ENCODE measurements around the gene CTNNA1.
"Not testable (repeated sequence)": the region's sequence is repeated elsewhere in the genome, so short reads cannot be mapped to it uniquely, and the experiment has no call there.

CTNNA1 gene

GRCh38 chr5:138760448-138761110, 7.4 kb downstream of the CTNNA1 start:
- Mint-ChIP-seq H3K27ac (no peak overlapping the region), H3K4me1 (ENCODE audit: low read depth) (peaks cover 26% of the 10 kb centered on the region), H3K27me3 (peaks cover 35% of the 10 kb centered on the region), H3K36me3 (ENCODE audit: low read depth) (peaks cover 5% of the 10 kb centered on the region), H3K4me3 (no peak overlapping the region), H3K9me3 (no peaks in the 10 kb centered on the region)
- DNase-seq, result no peak

GRCh38 chr5:138761115-138761514, 7.9 kb downstream of the CTNNA1 start:
- not testable (repeated sequence) for H3K4me3 Mint-ChIP-seq; H3K36me3 Mint-ChIP-seq (ENCODE audit: low read depth); DNase-seq; H3K27ac Mint-ChIP-seq; H3K9me3 Mint-ChIP-seq
- H3K27me3 Mint-ChIP-seq, result peaks cover 36% of the 10 kb centered on the region
- H3K4me1 Mint-ChIP-seq (ENCODE audit: low read depth), result peaks cover 26% of the 10 kb centered on the region

- DNase-seq; H3K36me3 Mint-ChIP-seq (ENCODE audit: low read depth); H3K9me3 Mint-ChIP-seq; H3K4me3 Mint-ChIP-seq; H3K27ac Mint-ChIP-seq: not testable (repeated sequence)
- H3K27me3 Mint-ChIP-seq, result peaks cover 36% of the 10 kb centered on the region
- peaks cover 22% of the 10 kb centered on the region for H3K4me1 Mint-ChIP-seq (ENCODE audit: low read depth)
These were observed 8.4 kb downstream of the CTNNA1 start for GRCh38 chr5:138761670-138762069.

- DNase-seq, result no peak
- H3K4me3 Mint-ChIP-seq, result no peak overlapping the region
- H3K36me3 Mint-ChIP-seq (ENCODE audit: low read depth), result peaks cover 5% of the 10 kb centered on the region
- peaks cover 20% of the 10 kb centered on the region for H3K4me1 Mint-ChIP-seq (ENCODE audit: low read depth)
- H3K27ac Mint-ChIP-seq, result no peak overlapping the region
- no peaks in the 10 kb centered on the region for H3K9me3 Mint-ChIP-seq
- peaks cover 33% of the 10 kb centered on the region for H3K27me3 Mint-ChIP-seq
These were observed 8.9 kb downstream of the CTNNA1 start for GRCh38 chr5:138762110-138762509.

GRCh38 chr5:138763037-138763778, 10.0 kb downstream of the CTNNA1 start:
- H3K9me3 Mint-ChIP-seq, result no peaks in the 10 kb centered on the region
- DNase-seq, result no peak
- H3K4me1 Mint-ChIP-seq (ENCODE audit: low read depth), result peaks cover 16% of the 10 kb centered on the region
- peaks cover 36% of the 10 kb centered on the region for H3K27me3 Mint-ChIP-seq
- no peak overlapping the region for H3K4me3 Mint-ChIP-seq
- peaks cover 5% of the 10 kb centered on the region for H3K36me3 Mint-ChIP-seq (ENCODE audit: low read depth)
- no peak overlapping the region for H3K27ac Mint-ChIP-seq

DNA sequence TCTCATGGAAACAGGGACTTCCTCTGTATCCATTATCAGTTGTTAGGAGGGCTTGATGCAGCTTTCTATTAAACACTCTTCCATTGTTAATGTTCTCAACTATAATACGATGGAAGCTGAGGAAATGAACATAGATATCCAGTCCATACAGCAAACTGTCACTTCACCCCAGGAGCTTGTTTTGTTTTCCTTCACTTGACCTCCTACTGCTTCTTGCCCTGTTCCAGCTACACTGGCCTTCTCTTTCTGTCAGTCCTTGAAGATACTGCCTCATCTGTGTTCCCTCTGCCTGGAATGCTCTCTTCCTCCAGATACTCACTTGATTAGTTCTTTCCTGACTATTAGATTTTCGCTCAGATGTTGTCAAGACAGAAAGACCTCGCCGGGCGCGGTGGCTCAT, 17.1 kb downstream of the CTNNA1 start:
- Mint-ChIP-seq H3K27ac (no peak overlapping the region), H3K36me3 (ENCODE audit: low read depth) (no peaks in the 10 kb centered on the region), H3K27me3 (peaks cover 26% of the 10 kb centered on the region), H3K9me3 (no peaks in the 10 kb centered on the region), H3K4me1 (ENCODE audit: low read depth) (no peaks in the 10 kb centered on the region), H3K4me3 (no peak overlapping the region)
- DNase-seq, result no peak

DNA sequence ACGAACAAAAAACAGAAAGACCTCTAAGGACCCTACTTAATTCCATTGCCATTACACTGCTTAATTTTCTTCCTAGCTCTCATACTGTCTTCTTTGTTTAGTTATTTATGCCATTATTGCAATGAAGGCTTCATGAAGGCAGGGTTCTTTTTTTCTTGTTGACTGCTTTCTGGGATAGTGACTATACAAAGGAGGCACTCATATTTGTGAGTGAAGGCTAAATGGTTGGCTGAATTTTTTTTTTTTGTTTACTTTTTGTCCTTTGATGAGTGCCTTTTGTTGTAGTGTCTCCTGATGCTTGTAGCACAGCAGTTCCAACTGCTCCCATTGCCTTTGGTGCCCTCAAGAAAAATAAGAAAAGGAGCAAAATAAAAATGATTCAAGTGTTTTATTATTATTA, 17.8 kb downstream of the CTNNA1 start:
- no peak for DNase-seq
- Mint-ChIP-seq H3K4me3 (no peak overlapping the region), H3K4me1 (ENCODE audit: low read depth) (no peaks in the 10 kb centered on the region), H3K9me3 (no peaks in the 10 kb centered on the region), H3K27ac (no peak overlapping the region), H3K27me3 (peaks cover 25% of the 10 kb centered on the region), H3K36me3 (ENCODE audit: low read depth) (no peaks in the 10 kb centered on the region)

GRCh38 chr5:138772986-138773594, 19.9 kb downstream of the CTNNA1 start:
- H3K9me3 Mint-ChIP-seq, result peaks cover under 1% of the 10 kb centered on the region
- peaks cover under 1% of the 10 kb centered on the region for H3K36me3 Mint-ChIP-seq (ENCODE audit: low read depth)
- H3K27me3 Mint-ChIP-seq, result peaks cover 9% of the 10 kb centered on the region
- no peaks in the 10 kb centered on the region for H3K4me1 Mint-ChIP-seq (ENCODE audit: low read depth)
- H3K27ac Mint-ChIP-seq, result no peak overlapping the region
- no peak overlapping the region for H3K4me3 Mint-ChIP-seq
- no peak for DNase-seq

DNA sequence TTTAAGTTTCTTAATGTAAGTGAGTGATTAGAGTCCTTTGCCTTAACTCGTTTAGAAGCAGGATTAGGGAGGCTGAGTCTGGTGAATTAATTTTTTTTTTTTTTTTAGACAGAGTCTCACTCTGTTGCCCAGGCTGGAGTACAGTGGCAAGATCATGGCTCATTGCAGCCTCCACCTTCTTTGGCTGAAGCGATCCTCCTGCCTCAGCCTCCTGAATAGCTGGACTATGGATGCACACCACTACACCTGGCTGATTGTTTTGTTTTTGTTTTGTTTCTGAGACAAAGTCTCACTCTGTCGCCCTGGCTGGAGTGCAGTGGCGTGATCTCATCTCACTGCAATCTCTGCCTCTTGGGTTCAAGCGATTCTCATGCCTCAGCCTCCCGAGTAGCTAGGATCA, 20.4 kb downstream of the CTNNA1 start:
- not testable (repeated sequence) for H3K4me1 Mint-ChIP-seq (ENCODE audit: low read depth); H3K27ac Mint-ChIP-seq; H3K9me3 Mint-ChIP-seq; DNase-seq; H3K4me3 Mint-ChIP-seq; H3K36me3 Mint-ChIP-seq (ENCODE audit: low read depth)
- H3K27me3 Mint-ChIP-seq, result peaks cover 11% of the 10 kb centered on the region

DNA sequence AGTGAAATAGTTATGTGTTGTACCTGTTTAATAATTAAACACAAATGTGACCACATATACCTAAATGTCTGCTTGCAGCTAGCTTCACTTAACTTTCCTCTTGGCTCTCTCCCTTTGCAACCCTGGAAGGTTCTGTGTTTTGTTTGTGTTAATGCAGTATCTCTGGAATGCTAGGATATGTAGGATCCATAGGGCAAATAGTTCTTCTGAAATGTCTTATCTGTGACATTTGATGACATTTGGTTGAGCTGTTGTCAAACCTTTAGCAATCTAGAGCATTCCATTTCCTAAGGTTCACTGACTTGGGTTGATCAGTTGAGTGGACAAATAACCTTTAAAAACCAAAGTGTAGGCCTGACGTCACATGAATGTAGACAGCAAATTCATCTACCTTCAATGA, 21.8 kb downstream of the CTNNA1 start:
- Mint-ChIP-seq H3K27ac (no peak overlapping the region), H3K36me3 (ENCODE audit: low read depth) (peaks cover 4% of the 10 kb centered on the region), H3K27me3 (peaks cover 10% of the 10 kb centered on the region), H3K4me3 (no peak overlapping the region), H3K9me3 (peaks cover 3% of the 10 kb centered on the region), H3K4me1 (ENCODE audit: low read depth) (no peaks in the 10 kb centered on the region)
- no peak for DNase-seq

- Mint-ChIP-seq H3K4me1 (ENCODE audit: low read depth) (no peaks in the 10 kb centered on the region), H3K4me3 (no peak overlapping the region), H3K27ac (no peak overlapping the region), H3K36me3 (ENCODE audit: low read depth) (peaks cover 4% of the 10 kb centered on the region), H3K9me3 (peaks cover 3% of the 10 kb centered on the region), H3K27me3 (peaks cover 8% of the 10 kb centered on the region)
- DNase-seq, result no peak
These were observed 25.0 kb downstream of the CTNNA1 start for GRCh38 chr5:138778234-138778633.

- DNase-seq, result no peak
- peaks cover 28% of the 10 kb centered on the region for H3K27me3 Mint-ChIP-seq
- H3K4me1 Mint-ChIP-seq (ENCODE audit: low read depth), result no peaks in the 10 kb centered on the region
- H3K27ac Mint-ChIP-seq, result no peak overlapping the region
- H3K4me3 Mint-ChIP-seq, result no peak overlapping the region
- peaks cover 2% of the 10 kb centered on the region for H3K36me3 Mint-ChIP-seq (ENCODE audit: low read depth)
- H3K9me3 Mint-ChIP-seq, result no peaks in the 10 kb centered on the region
These were observed 30.8 kb downstream of the CTNNA1 start for GRCh38 chr5:138783976-138784375.

DNA sequence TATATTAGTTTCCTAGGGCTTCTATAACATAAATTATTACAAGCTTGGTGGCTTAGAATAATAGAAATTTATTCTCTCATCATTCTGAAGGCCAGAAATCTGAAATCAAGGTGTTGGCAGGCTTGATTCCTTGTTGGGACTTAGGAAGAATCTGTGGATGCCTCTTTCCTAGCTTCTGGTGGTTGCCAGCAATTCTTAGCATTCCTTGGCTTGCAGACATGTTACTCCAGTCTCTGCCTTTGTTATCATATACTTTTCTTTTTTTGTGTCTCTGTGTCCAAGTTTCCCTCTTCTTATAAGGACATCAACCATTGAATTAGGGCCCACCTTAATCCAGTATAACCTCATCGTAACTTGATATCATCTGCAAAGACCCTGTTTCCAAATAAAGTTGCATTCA, 31.4 kb downstream of the CTNNA1 start:
- Mint-ChIP-seq H3K4me3 (no peak overlapping the region), H3K27ac (no peak overlapping the region), H3K4me1 (ENCODE audit: low read depth) (no peaks in the 10 kb centered on the region), H3K27me3 (peaks cover 32% of the 10 kb centered on the region), H3K9me3 (no peaks in the 10 kb centered on the region), H3K36me3 (ENCODE audit: low read depth) (peaks cover 2% of the 10 kb centered on the region)
- no peak for DNase-seq

DNA sequence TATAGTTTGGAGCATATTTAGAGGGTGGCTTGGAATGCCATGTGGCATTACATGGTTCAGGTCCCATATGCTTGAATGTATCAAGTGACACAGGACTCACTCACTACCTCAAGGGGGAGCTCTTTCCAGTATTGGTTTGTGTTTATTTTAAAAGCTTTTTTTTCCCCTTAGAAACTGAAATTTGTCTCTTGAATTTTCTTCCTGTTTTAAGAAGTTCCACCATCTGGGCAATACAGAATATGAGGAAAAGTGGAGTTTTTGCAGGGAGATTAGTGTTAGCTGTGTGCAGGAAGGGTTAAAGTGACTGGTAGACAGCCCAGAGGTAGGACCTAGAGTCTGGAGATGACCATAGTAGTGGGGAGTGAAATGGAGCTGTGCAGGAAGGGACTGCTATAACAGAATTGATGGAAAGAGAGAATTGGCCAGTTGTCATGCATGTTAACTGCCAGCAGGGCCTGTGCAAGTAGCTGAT, 36.6 kb downstream of the CTNNA1 start:
- Mint-ChIP-seq H3K4me1 (ENCODE audit: low read depth) (peaks cover 24% of the 10 kb centered on the region), H3K36me3 (ENCODE audit: low read depth) (no peaks in the 10 kb centered on the region), H3K27me3 (peaks cover 70% of the 10 kb centered on the region), H3K9me3 (no peaks in the 10 kb centered on the region), H3K4me3 (no peak overlapping the region), H3K27ac (no peak overlapping the region)
- no peak for DNase-seq

DNA sequence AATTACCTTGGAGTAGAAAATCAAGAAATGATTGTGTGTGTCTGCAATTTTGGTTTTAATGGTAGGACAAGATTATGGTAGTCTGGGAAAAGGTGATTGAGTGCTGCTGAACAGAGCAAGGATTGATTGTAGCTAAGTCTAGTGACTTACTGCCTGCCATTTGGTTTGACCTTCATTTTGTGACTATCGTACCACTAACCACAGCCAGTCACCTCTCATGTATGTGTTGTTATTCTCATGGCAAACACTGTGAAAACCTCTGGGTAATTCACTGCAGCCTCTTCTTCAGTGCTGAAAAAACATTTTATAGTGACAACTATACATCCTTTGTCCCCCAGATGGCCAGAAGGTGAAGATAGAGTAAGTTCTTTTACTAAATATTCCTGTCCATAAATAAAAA, 37.5 kb downstream of the CTNNA1 start:
- peaks cover 24% of the 10 kb centered on the region for H3K4me1 Mint-ChIP-seq (ENCODE audit: low read depth)
- no peaks in the 10 kb centered on the region for H3K9me3 Mint-ChIP-seq
- DNase-seq, result no peak
- H3K27me3 Mint-ChIP-seq, result peaks cover 76% of the 10 kb centered on the region
- H3K27ac Mint-ChIP-seq, result no peak overlapping the region
- no peaks in the 10 kb centered on the region for H3K36me3 Mint-ChIP-seq (ENCODE audit: low read depth)
- H3K4me3 Mint-ChIP-seq, result no peak overlapping the region
